ENCODE measurements around the gene PPP2R2D. TPM values are rescaled to one million over a fixed set of nuclear protein-coding genes. Genes with fewer than 3 reads are reported as not detected.

The PPP2R2D gene
- total RNA-seq, 1 experiment from 2014 or later = 35.1 TPM

- Histone ChIP-seq H4K20me1 (ENCODE audit: control insufficient read depth, insufficient read depth, insufficient read length) (peaks cover 3% of the 10 kb centered on the region), H2AFZ (ENCODE audit: low read length) (no peak overlapping the region), H3K14ac (ENCODE audit: insufficient read depth, low read length) (no peak overlapping the region), H3K18ac (ENCODE audit: insufficient read length, low read depth, low read length) (no peak overlapping the region), H4K5ac (ENCODE audit: insufficient read length, low read depth, low read length) (no peak overlapping the region), H2BK12ac (ENCODE audit: insufficient read length, low read depth, low read length) (no peak overlapping the region), H3K4me1 (ENCODE audit: insufficient read depth, low read length) (peaks cover 2% of the 10 kb centered on the region; the same call in 1 of the 2 replicates), H2AK5ac (ENCODE audit: insufficient read length, low read length) (no peak overlapping the region), H2BK120ac (ENCODE audit: low read depth, low read length, poor library complexity, severe bottlenecking) (no peak overlapping the region), H3K79me2 (ENCODE audit: insufficient read depth, low read length) (peaks cover 13% of the 10 kb centered on the region; the same call in 1 of the 2 replicates), H3K9me3 (ENCODE audit: control insufficient read depth, low read depth, low read length) (no peaks in the 10 kb centered on the region), H3K56ac (ENCODE audit: insufficient read length, low read depth, low read length) (no peak overlapping the region), H3K79me1 (ENCODE audit: insufficient read depth, low read depth, low read length, poor library complexity, severe bottlenecking) (peaks cover 27% of the 10 kb centered on the region), H4K91ac (ENCODE audit: insufficient read length, low read depth, low read length) (no peak overlapping the region), H3T11ph (ENCODE audit: low read length) (no peak overlapping the region), H3K23me2 (ENCODE audit: insufficient read length, low read depth, low read length, poor library complexity, severe bottlenecking) (no peaks in the 10 kb centered on the region), H3K27ac (ENCODE audit: insufficient read length, low read depth, low read length) (no peak overlapping the region), H3K9ac (ENCODE audit: extremely low read depth, insufficient read length, low read length) (no peak overlapping the region), H2BK15ac (ENCODE audit: low read depth, low read length) (no peak overlapping the region), H2BK5ac (ENCODE audit: insufficient read length, low read length) (no peak overlapping the region), H4K8ac (replicated peaks; ENCODE audit: insufficient read length, low read depth, low read length) (no peak overlapping the region), H3K27me3 (ENCODE audit: insufficient read depth, low read length) (no peaks in the 10 kb centered on the region), H2BK20ac (ENCODE audit: low read depth, low read length, poor library complexity, severe bottlenecking) (no peak overlapping the region), H3K23ac (ENCODE audit: insufficient read length, low read depth, low read length) (no peak overlapping the region), H3K4me2 (ENCODE audit: insufficient read depth, insufficient read length, low read length) (no peak overlapping the region), H3K4ac (ENCODE audit: low read depth, low read length) (no peak overlapping the region)
- no peak overlapping the region for H3K27ac Mint-ChIP-seq
- no peaks in the 10 kb centered on the region for H3K27me3 Mint-ChIP-seq (ENCODE audit: low read depth)
- H3K9me3 Mint-ChIP-seq = no peaks in the 10 kb centered on the region; a peak in 1 of 5 replicates
- no CpG with 5 or more reads among the region's 1 CpG for WGBS (ENCODE audit: extremely low coverage, insufficient read length, low lambda C conversion rate)
- DNase-seq = no peak
- no peak overlapping the region for H3K4me3 Mint-ChIP-seq
- peaks cover 15 to 42% (median 38%) of the 10 kb centered on the region in 3 experiments; a peak in 6 of 7 replicates for H3K36me3 Mint-ChIP-seq (ENCODE audit: insufficient read depth in 1 of 3, low read depth in 3 of 3)
- TF ChIP-seq CTCF (conservative IDR thresholded peaks at IDR 0.05) = no peak
- H3K4me1 Mint-ChIP-seq = peaks cover 13 to 18% of the 10 kb centered on the region in 2 experiments
Observed at GRCh38 chr10:131935260-131935659, 34.5 kb downstream of the PPP2R2D start.
